A673 (cell line): ENCODE data around the gene RASA2.

ENCODE experiments used
- EZH2 ChIP-seq: fragments of 200-600 bp; sonication (generic); IDR thresholded peaks from 2 replicates; pipeline ENCODE4 v1.6.1; 2017; ENCODE audit warnings: borderline replicate concordance, low read depth, mild to moderate bottlenecking, mixed read lengths, antibody characterized with exemption, low read length; ENCODE audit not compliant: poor library complexity, severe bottlenecking
- TF ChIP-seq, protein P1 (sequence below): fragments of 300-800, 200-600 bp; sonication (generic); conservative IDR thresholded peaks from 2 replicates; pipeline ENCODE4 v1.5.1; 2017; ENCODE audit warnings: low read depth, mild to moderate bottlenecking, antibody characterized with exemption, low read length, moderate library complexity, mixed read lengths

GRCh38 chr3:141507392-141508066, 20.7 kb downstream of the RASA2 start:
- TF ChIP-seq, protein P1, sequence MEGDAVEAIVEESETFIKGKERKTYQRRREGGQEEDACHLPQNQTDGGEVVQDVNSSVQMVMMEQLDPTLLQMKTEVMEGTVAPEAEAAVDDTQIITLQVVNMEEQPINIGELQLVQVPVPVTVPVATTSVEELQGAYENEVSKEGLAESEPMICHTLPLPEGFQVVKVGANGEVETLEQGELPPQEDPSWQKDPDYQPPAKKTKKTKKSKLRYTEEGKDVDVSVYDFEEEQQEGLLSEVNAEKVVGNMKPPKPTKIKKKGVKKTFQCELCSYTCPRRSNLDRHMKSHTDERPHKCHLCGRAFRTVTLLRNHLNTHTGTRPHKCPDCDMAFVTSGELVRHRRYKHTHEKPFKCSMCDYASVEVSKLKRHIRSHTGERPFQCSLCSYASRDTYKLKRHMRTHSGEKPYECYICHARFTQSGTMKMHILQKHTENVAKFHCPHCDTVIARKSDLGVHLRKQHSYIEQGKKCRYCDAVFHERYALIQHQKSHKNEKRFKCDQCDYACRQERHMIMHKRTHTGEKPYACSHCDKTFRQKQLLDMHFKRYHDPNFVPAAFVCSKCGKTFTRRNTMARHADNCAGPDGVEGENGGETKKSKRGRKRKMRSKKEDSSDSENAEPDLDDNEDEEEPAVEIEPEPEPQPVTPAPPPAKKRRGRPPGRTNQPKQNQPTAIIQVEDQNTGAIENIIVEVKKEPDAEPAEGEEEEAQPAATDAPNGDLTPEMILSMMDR, result no peak
- TF ChIP-seq EZH2, result no peak
